Hepatocyte (in vitro differentiated cells): ENCODE measurements around the gene ZMYM5.

Experiments used
- CTCF ChIP-seq: fragments of 200-600 bp; sonication (generic); IDR thresholded peaks from 2 replicates; pipeline ENCODE4 v1.5.1; 2016; ENCODE audit warnings: antibody characterized with exemption, mild to moderate bottlenecking; ENCODE audit not compliant: poor library complexity
- EZH2phosphoT487 ChIP-seq: fragments of 200-600 bp; sonication (generic); IDR thresholded peaks from one replicate; pipeline ENCODE4 v1.6.1; 2018; ENCODE audit warnings: antibody characterized with exemption, mild to moderate bottlenecking, low read depth, moderate library complexity; ENCODE audit not compliant: unreplicated experiment, severe bottlenecking

DNA sequence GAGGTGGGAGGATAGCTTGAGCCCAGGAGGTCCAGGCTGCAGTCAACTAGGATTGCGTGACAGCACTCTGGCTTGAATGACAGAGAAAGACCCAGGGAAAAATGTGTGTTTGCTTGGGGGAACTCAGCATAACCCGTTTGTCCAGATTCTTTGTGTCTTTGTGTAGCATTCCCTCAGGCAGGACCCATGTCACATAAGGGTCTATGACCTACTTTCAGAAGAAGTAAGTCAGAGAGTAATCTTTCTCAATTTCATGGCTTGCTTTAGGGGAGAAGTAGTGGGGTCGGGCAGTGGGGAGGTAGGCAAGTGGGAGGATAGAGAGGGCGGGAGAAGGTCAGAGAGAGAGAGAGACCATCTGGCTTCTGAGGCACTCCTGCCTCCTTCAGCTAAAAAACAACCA lies 68.8 kb downstream of the ZMYM5 start:
- no peak for TF ChIP-seq CTCF
- TF ChIP-seq EZH2phosphoT487 = no peak
